AG04449 (cell line): ENCODE results near the gene QRICH1.
A peak's percentile ranks its signal among the peaks of the same experiment; 100 is the strongest.
"Not testable (repeated sequence)": the region's sequence is repeated elsewhere in the genome, so short reads cannot be mapped to it uniquely, and the experiment has no call there.

ENCODE experiments used
- CTCF ChIA-PET: fragments of 350-600 bp; formaldehyde crosslinking; extraction: SDS; loops from one replicate; lab custom pipeline; 2021; ENCODE audit warnings: antibody characterized with exemption; lab: Yijun Ruan, JAX
- POLR2A ChIA-PET: fragments of 400-600, 350-600 bp; formaldehyde crosslinking; extraction: SDS; loops from one replicate; lab custom pipeline; 2020; ENCODE audit warnings: antibody characterized with exemption, inconsistent platforms; lab: Yijun Ruan, JAX
- DNase-seq: peaks from one replicate; pipeline ENCODE4 v3.0.0-alpha.2; 2010; ENCODE audit warnings: low read depth, low spot score
- H3K4me3 ChIP-seq: 2 replicates; pipeline ENCODE4 v1.5.1; 2011; ENCODE audit warnings: low read depth, mild to moderate bottlenecking, control low read depth, low read length
- CTCF ChIP-seq: IDR thresholded peaks from one replicate; pipeline ENCODE4 v1.5.1; 2011; ENCODE audit warnings: mild to moderate bottlenecking, moderate library complexity, low read length, control low read depth, inconsistent platforms; ENCODE audit not compliant: insufficient read depth; ENCODE audit errors: missing control alignments

QRICH1 gene

GRCh38 chr3:49013113-49013737 is 80.6 kb downstream of the QRICH1 start:
- no peak overlapping the region for H3K4me3 ChIP-seq
- POLR2A ChIA-PET, result interaction anchor here (0.8 to 3.7 kb wide), 2 partner anchors 8 to 24 kb away, joined by 4 to 18 read pairs; partner anchors contain the start of gene NDUFAF3
- no peak for TF ChIP-seq CTCF
- no peak for DNase-seq
- CTCF ChIA-PET, result interaction anchor here (0.9 to 5.9 kb wide), 6 partner anchors 10 to 276 kb away, joined by 3 to 59 read pairs (median 4); partner anchors contain the start of gene NDUFAF3

GRCh38 chr3:49012441-49013017 is 81.3 kb downstream of the QRICH1 start:
- CTCF ChIA-PET, result interaction anchor here (1.0 to 6.6 kb wide), 4 partner anchors 11 to 275 kb away, joined by 3 to 59 read pairs (median 37); partner anchors contain the start of genes NDUFAF3 and P4HTM
- POLR2A ChIA-PET, result interaction anchor here (3.7 kb wide), 1 partner anchor 9 kb away, joined by 18 read pairs; the partner anchor contains the start of gene NDUFAF3

GRCh38 chr3:49009396-49009795 is 84.5 kb downstream of the QRICH1 start:
- ChIA-PET POLR2A (interaction anchor here (1.5 to 3.8 kb wide), 3 partner anchors 8 to 20 kb away, joined by 4 to 70 read pairs (median 51); partner anchors contain the start of genes DALRD3, IMPDH2 and NDUFAF3), CTCF (interaction anchor here (1.2 to 6.7 kb wide), 4 partner anchors 10 to 274 kb away, joined by 3 to 95 read pairs (median 38); partner anchors contain the start of genes DALRD3, NDUFAF3 and P4HTM)
- TF ChIP-seq CTCF, result no peak
- no peak for DNase-seq
- no peak overlapping the region for H3K4me3 ChIP-seq

More at GRCh38 chr3:49012441-49013017, 81.3 kb downstream of the QRICH1 start:
- DNase-seq, result no peak
- no peak for TF ChIP-seq CTCF
- H3K4me3 ChIP-seq, result no peak overlapping the region

- H3K4me3 ChIP-seq, result peak overlapping the region; percentile 97
- CTCF ChIA-PET, result interaction anchor here (1.2 to 6.7 kb wide), 4 partner anchors 10 to 273 kb away, joined by 3 to 95 read pairs (median 38); partner anchors contain the start of genes DALRD3, NDUFAF3 and P4HTM
- DNase-seq, result not testable (repeated sequence)
- POLR2A ChIA-PET, result interaction anchor here (1.5 to 3.8 kb wide), 3 partner anchors 9 to 21 kb away, joined by 4 to 70 read pairs (median 51); partner anchors contain the start of genes DALRD3, IMPDH2 and NDUFAF3
These were observed 85.2 kb downstream of the QRICH1 start for GRCh38 chr3:49008627-49009026.

- no peak for TF ChIP-seq CTCF
- no peak for DNase-seq
- H3K4me3 ChIP-seq, result peak overlapping the region; percentile 97
- ChIA-PET POLR2A (interaction anchor here (0.6 to 3.8 kb wide), 12 partner anchors 9 to 137 kb away, joined by 3 to 70 read pairs (median 8); partner anchors contain the start of genes ARIH2, DALRD3, IMPDH2 and NDUFAF3), CTCF (interaction anchor here (0.9 to 6.7 kb wide), 8 partner anchors 11 to 272 kb away, joined by 3 to 95 read pairs (median 8); partner anchors contain the start of genes DALRD3, NDUFAF3 and P4HTM)
These were observed 85.9 kb downstream of the QRICH1 start for GRCh38 chr3:49007771-49008528.

- peak; percentile 83 for DNase-seq
- POLR2A ChIA-PET, result interaction anchor here (0.6 to 3.8 kb wide), 12 partner anchors 10 to 137 kb away, joined by 3 to 70 read pairs (median 8); partner anchors contain the start of genes ARIH2, DALRD3, IMPDH2 and NDUFAF3
- CTCF ChIA-PET, result interaction anchor here (0.9 to 6.7 kb wide), 8 partner anchors 11 to 268 kb away, joined by 3 to 95 read pairs (median 10); partner anchors contain the start of genes DALRD3, NDUFAF3 and P4HTM
These were observed 86.7 kb downstream of the QRICH1 start, which contains the start of gene WDR6 for GRCh38 chr3:49007068-49007770. Gene WDR6, plus strand, starts transcription at chr3:49007391. Its CDS starts 41 bp downstream, at chr3:49007432.

More at GRCh38 chr3:49007068-49007770, 86.7 kb downstream of the QRICH1 start, which contains the start of gene WDR6:
- peak within 1 kb of the TSS; percentile 97 for H3K4me3 ChIP-seq
- peak; percentile 44 for TF ChIP-seq CTCF
